EL (cell line): ENCODE measurements around the gene OLFML1.

Source experiments
- DNase-seq: peaks from one replicate; pipeline ENCODE4 v3.0.0-alpha.2; 2016

The OLFML1 gene

GRCh38 chr11:7484131-7484530, 1.2 kb upstream of the OLFML1 start:
- no peak for DNase-seq

- peak; percentile 4 for DNase-seq
Measured at GRCh38 chr11:7484645-7485044, 661 bp upstream of the OLFML1 start.

DNA sequence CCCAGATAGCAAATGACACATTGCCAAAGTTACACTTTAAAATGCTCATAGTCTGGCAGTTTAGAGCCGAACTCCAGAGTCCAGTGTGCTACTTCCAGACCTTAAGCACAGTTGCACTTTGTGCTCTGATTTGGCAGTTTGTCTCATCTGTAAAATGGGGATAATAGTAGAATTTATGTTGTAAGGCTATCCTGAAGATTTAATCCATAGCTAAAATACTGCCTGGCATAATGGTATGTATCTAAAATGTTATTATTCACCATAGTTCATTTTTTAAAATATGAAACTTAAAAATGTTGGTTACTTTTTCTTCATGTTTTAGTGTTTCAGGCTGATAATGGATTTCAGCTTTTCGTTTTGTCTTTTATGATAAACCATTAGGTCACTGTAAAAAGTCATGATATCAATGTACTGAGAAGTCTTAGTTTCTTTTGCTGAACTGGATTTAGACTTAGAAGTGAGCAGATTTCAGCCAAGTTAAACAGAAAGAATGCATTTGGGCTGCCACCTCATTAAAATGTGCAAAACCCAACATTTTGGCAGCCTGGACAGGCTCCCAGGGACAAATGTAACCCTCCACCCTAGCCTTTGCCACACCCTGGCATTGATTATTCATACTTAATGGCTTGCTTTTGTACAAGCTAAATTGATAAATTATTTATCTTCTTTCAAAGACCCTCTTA, 933 bp downstream of the OLFML1 start:
- DNase-seq, result no peak

DNA sequence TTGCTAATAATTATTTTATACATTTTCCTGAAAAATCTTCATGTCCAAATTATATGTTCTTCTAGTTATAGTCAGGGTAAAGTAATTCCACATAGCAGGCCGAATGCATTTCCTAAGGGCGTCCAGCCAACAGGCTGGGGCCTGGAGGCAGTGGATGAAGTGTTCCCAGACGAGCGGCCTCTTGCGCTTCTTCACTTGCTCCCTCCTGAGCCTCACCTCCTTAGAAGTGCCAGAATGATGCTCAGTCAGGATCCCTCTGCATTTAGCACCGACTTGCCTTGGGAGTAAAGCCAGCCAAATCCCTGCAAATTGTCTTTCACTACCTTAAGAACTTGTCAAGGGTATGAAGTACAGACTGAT, 1.5 kb downstream of the OLFML1 start:
- no peak for DNase-seq

DNA sequence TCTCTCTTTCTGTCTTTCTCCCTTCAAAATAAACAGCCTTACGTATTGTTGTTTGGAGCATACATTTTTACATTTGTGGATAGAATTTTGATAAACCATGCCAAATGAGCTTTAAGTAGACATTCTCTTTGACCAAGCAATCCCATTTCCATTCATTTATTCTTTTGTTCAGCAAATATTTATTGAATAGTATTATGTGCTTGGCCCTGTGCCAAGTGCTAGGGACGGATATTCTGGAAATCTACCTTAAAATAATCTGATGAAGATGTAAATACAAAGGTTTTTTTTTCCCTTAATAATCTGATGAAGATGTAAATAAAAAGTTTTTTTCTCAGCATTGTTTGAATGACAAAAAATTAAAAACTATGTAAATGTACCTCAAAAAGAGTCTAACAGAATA, 2.1 kb downstream of the OLFML1 start:
- DNase-seq, result no peak

GRCh38 chr11:7488681-7489080, 3.4 kb downstream of the OLFML1 start:
- peak; percentile 3 for DNase-seq

DNA sequence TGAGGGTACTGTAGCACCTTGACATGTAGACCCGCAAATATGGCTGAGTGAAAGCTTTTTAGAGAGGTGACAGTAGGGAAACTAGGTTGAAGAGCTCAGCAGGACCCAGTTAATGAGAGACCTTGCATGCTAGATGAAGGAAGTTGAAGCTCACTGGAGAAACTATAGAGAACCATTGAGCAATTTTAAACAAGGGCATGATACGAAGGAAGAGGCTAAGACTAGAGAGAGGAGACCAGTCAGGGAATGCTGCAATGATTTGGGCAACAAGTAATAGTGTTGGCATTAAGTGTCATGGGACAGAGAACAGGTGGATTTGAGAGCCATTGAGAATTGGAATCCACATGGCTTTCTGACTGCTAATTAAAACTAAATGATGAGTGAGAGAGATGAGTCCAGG, 4.1 kb downstream of the OLFML1 start:
- DNase-seq, result peak; percentile 8

GRCh38 chr11:7490054-7490453, 4.7 kb downstream of the OLFML1 start:
- peak; percentile 91 for DNase-seq

GRCh38 chr11:7490535-7490934, 5.2 kb downstream of the OLFML1 start:
- peak; percentile 18 for DNase-seq

DNA sequence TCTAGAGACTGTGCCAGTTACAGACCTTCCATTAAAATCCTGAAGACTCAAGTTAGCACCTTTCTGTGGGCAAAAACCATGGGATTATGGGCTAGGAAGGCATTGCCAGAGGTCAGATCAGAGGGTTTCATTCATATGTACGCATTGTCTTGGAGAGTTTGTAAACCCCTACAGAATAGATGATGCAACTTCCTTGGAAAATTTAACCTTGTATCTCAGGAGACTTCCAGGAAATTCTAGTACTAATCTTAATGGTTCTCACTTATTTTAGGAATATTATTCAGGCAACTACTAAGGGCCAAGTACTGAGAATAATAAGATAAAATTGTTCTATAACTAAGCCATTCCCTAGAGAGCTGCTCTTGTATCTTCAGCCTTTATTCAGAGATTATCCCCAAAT, 6.9 kb downstream of the OLFML1 start:
- no peak for DNase-seq

GRCh38 chr11:7493670-7494069, 8.4 kb downstream of the OLFML1 start:
- no peak for DNase-seq

- no peak for DNase-seq
Measured at GRCh38 chr11:7494086-7494745, 8.9 kb downstream of the OLFML1 start.

- DNase-seq, result no peak
Measured at GRCh38 chr11:7495882-7496551, 10.7 kb downstream of the OLFML1 start.

DNA sequence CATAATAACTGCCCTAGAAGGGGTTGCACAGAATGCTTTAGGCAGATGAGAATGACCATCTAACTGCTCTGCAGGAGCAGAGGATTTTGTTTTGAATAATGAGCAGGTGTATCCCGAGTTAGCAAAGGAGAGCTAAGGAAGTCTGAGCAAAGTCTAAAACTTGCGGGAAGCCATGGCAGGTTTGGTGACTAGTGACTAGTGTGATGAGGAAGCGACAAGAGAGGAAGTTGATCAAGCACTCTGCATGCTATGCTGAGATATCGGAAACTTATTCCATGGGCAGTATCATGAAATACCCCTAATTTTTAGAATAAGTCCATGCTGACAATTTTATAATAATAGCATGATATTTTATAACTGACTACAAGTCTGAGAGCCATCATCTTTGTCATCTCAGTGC, 12.9 kb downstream of the OLFML1 start:
- DNase-seq, result no peak

GRCh38 chr11:7499081-7499480, 13.8 kb downstream of the OLFML1 start:
- DNase-seq, result peak; percentile 4

GRCh38 chr11:7500251-7500650, 14.9 kb downstream of the OLFML1 start:
- DNase-seq, result no peak

GRCh38 chr11:7501251-7501650, 15.9 kb downstream of the OLFML1 start:
- DNase-seq, result no peak

DNA sequence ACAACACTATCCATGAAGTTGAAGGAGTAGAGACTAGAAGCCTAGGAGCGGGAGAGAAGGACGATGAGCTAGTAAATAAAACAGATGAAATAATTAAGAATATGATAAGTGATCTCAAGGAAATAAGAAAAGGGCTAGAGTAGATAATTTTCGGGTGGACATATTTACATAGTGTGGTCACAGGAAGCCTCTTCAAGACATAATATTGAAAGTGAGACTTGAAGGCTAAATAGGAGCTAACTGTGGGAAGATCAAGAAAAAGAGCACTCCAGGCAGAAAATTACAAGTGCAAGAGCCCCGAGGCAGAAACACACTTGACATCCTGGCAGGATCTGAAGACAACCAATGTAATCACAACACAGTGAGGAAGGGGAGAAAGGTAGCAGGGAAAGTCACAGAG, 16.6 kb downstream of the OLFML1 start:
- DNase-seq, result no peak

DNA sequence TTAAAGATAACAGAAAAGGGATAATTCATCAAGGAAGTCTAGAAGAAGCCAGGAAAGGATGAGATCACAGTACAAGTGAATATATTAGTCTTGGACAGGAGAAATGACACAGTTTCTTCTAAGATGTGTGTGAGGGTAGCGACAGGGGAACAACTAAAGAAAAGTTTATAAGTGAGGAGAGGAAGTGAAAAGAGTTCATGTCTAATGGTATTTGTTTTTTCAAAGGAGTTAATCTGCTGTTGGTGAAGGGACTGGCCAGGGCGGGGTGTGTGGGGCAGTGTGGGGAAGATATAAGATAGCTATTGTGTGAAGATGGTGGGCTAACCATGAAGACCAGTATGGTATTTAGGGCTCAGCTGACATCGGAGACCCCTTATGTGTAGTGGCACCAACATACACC, 20.9 kb downstream of the OLFML1 start:
- no peak for DNase-seq

GRCh38 chr11:7508087-7508486, 22.8 kb downstream of the OLFML1 start:
- DNase-seq, result no peak

DNA sequence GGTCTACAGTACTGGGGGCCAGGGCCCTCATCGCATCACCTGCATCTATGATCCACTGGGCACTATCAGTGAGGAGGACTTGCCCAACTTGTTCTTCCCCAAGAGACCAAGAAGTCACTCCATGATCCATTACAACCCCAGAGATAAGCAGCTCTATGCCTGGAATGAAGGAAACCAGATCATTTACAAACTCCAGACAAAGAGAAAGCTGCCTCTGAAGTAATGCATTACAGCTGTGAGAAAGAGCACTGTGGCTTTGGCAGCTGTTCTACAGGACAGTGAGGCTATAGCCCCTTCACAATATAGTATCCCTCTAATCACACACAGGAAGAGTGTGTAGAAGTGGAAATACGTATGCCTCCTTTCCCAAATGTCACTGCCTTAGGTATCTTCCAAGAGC, 24.7 kb downstream of the OLFML1 start:
- DNase-seq, result no peak

DNA sequence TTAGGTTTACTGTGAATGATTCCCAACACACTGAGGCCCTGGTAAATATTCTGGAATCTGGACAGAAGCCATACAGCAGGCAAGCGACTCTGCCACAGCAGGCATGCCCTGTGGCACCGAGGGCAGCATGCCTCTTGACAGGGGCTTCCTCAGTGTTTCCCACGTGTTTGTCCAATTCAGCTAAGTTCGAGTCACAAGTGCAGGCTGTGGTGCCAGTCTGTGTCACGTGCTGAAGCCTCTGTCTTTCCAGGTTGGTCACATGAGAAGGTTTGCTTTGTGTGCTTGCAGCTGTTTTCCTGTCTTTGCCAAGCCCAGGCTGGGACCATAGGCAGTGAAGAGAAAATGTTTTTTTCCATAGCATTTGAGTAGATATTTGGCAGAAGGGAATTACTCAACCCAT, 26.1 kb downstream of the OLFML1 start:
- DNase-seq, result no peak

GRCh38 chr11:7512525-7513233, 27.4 kb downstream of the OLFML1 start:
- DNase-seq, result peak; percentile 34
